ENCODE data around the gene NUBPL.
"Not testable (repeated sequence)": the region's sequence is repeated elsewhere in the genome, so short reads cannot be mapped to it uniquely, and the experiment has no call there.

Gene NUBPL

DNA sequence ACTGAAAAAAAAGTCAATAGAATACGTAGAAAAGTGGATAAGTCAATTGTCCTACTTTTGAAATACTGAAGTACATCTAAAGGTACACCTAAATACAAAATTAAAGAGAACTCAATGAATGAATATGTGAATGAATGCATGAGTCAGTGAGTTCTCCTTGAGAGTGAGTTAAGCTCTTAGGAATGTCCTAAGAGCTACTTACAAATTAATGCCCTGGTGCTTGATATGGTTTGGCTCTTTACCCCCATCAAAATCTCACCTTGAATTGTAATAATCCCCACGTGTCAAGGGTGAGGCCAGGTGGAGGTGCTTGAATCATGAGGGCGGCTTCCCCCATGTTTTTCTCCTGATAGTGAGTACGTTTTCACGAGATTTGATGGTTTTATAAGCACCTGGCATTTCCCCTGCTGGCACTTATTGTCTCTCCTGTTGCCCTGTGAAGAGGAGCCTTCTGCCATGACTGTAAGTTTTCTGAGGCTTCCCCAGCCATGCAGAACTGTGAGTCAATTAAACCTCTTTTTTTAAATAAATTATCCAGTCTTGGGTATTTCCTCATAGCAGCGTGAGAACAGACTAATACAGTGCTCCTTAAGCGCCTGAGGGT lies 323.7 kb downstream of the NUBPL start:
- no peak for DNase-seq

DNA sequence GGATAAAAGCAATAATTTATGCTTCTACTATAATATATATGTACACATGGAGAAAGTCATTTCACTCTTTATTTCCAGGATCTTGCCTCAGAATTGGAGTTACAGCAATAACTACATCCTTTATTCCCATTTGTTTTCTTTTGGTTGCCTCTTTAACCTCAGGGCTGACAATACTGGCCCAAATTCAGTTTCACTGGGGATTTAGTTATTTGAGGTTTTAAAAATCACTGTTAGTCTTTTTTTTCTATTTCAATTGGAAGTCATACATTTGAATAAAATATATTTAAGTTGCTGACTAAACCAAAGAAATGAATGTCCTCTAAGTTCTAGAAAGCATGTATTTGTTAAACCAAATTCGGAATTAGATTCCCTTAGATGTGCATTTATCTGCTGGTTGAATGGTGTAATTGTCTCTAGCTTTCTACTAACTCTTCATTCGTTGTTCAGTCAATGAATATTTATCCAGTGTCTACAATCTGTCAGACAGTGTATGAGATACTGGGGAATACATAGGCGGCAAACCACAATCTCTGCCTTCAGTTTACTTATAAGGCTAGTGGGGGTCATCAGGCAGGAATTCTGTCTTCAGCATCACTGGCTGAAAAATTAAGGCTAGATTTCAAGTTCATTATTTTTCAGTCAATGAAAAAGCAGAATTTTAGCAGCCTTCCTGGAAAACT lies 325.1 kb downstream of the NUBPL start:
- no peak for DNase-seq

DNA sequence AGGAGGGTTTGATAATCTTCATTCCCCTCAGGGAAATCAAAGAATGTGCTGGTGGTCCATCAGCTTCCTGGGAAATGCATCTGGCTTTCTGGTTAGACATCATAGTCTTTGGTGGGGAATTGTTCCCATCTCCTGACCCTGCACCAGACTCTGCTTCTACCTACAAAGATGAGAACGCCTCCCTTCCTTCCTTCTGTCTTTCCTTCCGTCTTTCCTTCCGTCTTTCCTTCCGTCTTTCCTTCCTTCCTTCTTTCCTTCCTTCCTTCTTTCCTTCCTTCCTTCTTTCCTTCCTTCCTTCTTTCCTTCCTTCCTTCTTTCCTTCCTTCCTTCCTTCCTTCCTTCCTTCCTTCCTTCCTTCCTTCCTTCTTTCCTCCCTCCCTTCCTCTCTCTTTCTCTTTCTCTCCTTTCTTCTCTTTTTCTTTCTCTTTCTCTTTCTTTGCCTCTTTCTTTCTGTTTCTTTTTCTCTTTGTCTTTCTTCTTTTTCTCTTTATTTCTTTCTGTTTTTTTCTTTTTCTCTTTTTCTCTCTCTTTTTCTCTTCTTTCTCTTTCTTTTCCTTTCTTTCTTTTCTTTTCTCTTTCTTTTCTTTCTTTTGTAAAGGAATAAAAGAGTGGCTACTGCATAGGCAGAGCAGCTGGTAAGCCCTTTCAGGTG lies 326.9 kb downstream of the NUBPL start:
- DNase-seq: no peak

DNA sequence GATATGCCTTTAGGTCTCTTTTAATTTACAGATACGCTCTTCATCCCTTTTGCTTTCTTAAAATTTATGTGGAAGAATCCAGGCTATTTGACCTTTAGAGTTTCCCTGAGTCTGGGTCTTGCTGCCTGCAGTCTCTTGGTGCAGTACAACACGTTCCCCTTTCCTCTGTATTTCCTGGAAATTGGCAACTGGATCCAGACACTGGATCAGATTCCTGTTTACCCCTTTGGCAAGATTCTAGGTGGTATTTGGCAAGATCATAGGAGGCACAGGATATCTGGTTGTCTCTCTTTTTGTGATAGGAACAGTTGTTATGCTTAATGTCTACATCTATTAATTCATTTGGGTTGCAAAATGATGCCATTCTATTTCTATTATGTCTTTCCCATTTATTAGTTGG lies 328.1 kb downstream of the NUBPL start:
- no peak for DNase-seq

DNA sequence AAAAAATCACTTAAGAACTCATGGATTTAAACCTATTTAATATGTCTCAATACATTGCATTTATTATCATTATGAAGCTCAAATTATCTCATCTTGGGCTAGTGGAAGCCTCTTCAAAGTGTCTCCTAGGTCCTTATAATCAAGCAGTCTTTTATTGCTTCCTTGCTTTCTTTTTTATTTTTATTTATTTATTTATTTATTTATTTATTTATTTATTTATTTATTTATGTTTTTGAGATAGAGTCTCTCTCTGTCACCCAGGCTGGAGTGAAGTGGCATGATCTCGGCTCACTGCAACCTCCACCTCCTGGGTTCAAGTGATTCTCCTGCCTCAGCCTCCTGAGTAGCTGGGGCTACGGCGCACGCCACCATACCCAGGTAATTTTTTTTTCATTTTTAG lies 329.0 kb downstream of the NUBPL start:
- DNase-seq: not testable (repeated sequence)

- DNase-seq: no peak
Observed at GRCh38 chr14:31893221-31893757, 332.1 kb downstream of the NUBPL start.

DNA sequence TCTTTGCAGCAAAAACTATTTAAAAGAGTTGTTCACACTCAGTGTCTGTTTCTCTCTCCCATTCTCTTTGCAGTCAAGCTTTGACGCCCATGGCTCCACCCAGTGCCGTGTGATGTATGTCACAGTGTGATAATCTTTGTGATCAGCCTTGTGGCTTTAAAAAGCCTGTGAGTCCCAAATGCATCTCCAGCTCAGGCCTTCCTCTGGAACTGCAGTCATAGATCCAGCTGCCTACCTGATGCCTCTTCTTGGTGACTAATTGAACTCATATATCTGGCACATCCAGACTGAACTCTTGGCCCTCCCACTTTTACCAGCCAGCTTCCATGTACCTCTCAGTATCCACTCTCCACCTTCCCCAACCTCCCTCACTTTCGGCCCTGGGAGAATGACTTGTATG lies 333.1 kb downstream of the NUBPL start:
- DNase-seq: no peak

- DNase-seq: no peak
Observed at GRCh38 chr14:31895206-31895605, 334.0 kb downstream of the NUBPL start.

DNA sequence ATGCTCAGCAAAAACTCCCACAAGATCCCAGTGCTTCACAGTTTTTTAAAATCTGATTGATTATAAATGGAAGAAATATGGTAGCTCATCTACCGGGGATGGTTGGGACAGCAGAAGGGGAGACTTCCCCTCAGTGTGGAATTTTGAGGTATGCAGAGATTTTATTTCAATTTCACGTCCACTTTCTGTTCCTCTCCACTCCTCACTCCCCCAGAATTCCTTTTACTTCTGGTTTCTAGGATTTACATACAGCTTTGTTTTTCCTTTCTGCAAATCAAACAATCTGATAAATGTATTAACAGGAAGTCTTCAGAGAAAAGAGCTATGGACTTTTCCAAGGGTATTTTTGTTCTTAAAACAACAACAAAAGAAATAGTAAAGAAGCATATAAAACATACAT lies 334.4 kb downstream of the NUBPL start:
- DNase-seq: no peak

GRCh38 chr14:31897581-31898186 lies 336.5 kb downstream of the NUBPL start:
- DNase-seq: no peak

DNA sequence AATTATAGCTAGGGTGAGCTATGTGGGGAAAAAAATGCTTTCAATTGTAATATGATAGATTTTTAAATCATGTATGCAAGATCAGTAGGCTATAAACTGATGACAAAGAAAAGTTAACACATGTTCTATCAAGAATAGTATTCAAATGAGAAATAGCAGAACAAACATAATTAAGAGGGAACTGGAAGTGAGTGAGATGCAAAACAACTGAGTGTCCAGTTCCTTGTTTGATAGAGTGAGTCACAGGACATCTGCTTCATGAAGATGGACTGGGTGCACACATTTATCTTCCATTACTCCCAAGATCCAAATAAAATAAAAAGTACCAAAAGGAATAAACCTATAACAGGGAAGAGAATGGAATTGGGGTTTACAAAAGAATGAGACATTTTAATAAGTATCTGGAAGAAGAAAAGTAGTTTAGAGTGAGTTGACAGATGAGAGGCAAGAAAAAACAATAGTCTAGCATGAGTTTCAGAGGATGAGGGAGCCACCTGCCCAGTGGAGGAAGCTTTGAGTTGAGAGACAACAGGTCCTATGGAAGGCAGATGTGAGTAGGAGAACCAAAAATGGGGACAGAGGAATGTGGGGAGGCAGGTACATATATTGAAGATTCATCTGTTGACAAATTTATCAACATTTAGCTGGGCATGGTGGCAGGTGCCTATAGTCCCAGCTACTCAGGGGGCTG lies 337.8 kb downstream of the NUBPL start:
- no peak for DNase-seq

DNA sequence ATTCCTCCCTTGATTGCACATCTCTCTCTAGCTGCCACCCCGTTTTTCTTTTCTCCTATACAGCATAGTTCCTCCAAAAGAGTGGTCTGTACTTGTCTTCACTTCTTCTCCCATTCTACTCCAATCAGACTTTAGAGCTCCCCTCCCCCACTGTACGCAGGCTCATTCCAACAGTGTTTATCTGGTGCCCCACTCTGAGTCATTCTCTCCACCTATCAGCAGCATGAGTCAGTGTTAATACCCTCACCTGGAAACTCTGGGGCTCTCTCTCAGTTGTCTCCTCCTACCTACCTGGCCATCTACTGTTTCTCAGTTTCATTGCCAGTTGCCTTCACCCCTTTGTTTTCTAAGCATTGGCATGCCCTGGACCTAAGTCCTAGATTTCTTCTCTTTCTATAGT lies 340.8 kb downstream of the NUBPL start:
- no peak for DNase-seq

- no peak for DNase-seq
Observed at GRCh38 chr14:31902945-31903646, 341.9 kb downstream of the NUBPL start.

DNA sequence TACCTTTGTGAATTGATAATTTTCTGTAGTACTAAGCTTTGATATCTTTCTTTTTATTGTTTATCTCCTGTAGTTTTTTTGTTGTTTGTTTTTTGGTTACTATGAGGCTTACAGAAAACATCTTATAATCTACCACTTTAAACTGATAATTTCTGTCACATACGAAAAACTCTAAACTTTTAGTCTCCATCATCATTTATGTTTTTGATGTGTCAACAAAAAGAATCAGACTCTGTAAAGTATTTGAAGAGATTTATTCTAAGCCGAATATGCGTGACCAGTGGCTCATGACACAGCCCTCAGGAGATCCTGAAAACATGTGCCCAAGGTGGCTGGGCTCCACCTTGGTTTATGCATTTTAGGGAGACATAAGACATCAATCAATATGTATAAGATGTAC lies 348.8 kb downstream of the NUBPL start:
- no peak for DNase-seq

Measured in NCI-H748 treated with DMSO at 0.1 percent for 48 hours (cell line).